Measurements from ENCODE around the gene GJB4.

The GJB4 gene

DNA sequence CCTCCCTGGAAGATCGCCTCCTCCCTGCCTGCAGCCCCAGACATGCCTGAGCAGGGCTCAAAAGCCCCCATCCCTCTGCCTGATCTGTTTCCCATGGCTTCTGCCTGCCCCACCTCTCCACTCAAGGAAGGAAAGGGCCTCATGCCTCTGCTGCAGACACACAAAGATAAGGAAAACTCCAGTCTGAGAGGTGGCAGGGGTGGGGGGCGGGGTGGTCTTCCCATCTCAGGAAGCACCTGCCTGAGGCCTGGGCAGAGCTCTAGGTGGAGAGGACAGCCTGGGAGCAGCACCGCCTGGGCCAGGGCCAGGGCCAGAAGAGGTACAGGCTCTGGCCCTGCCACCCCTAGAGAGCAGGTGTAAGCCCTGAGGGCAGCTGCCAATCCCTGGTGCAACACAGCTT, 17.4 kb downstream of the GJB4 start:
- DNase-seq (ENCODE audit: low read depth): no peak
- TF ChIP-seq, protein P1, sequence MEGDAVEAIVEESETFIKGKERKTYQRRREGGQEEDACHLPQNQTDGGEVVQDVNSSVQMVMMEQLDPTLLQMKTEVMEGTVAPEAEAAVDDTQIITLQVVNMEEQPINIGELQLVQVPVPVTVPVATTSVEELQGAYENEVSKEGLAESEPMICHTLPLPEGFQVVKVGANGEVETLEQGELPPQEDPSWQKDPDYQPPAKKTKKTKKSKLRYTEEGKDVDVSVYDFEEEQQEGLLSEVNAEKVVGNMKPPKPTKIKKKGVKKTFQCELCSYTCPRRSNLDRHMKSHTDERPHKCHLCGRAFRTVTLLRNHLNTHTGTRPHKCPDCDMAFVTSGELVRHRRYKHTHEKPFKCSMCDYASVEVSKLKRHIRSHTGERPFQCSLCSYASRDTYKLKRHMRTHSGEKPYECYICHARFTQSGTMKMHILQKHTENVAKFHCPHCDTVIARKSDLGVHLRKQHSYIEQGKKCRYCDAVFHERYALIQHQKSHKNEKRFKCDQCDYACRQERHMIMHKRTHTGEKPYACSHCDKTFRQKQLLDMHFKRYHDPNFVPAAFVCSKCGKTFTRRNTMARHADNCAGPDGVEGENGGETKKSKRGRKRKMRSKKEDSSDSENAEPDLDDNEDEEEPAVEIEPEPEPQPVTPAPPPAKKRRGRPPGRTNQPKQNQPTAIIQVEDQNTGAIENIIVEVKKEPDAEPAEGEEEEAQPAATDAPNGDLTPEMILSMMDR (IDR thresholded peaks at IDR 0.05; ENCODE audit: insufficient read depth, low read depth, low read length, missing control alignments): no peak
- no peak overlapping the region for H3K4me3 ChIP-seq (ENCODE audit: low read depth, low read length)

DNA sequence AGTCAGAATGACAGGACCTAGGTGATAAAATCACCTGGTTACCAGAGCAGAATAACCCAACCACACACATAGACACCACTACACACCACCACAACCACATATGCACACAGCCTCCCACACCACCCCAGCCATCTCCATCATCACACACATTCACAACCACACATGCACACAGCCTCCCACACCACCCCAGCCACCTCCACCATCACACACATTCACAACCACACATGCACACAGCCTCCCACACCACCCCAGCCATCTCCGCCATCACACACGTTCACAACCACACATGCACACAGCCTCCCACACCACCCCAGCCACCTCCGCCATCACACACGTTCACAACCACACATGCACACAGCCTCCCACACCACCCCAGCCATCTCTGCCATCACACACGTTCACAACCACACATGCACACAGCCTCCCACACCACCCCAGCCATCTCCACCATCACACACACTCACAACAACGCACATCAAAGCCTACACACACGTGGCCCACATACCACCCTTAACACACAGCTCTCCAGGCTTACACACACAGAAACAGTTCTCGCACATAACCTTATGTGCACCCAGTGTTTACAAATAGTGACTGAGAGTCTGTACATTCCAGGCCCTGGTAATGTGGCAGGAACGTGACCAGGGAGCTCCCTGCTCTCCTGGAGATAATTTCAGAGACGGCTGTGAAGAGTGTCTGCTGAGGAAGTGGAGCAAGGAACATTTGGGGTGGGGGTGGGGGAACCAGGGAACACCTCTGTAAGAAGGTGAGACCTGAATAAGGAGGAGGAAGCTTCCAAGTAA, 18.2 kb downstream of the GJB4 start:
- no peak for DNase-seq (ENCODE audit: low read depth)
- no peak overlapping the region for H3K4me3 ChIP-seq (ENCODE audit: low read depth, low read length)
- TF ChIP-seq, protein P1 (IDR thresholded peaks at IDR 0.05; ENCODE audit: insufficient read depth, low read depth, low read length, missing control alignments): no peak

DNA sequence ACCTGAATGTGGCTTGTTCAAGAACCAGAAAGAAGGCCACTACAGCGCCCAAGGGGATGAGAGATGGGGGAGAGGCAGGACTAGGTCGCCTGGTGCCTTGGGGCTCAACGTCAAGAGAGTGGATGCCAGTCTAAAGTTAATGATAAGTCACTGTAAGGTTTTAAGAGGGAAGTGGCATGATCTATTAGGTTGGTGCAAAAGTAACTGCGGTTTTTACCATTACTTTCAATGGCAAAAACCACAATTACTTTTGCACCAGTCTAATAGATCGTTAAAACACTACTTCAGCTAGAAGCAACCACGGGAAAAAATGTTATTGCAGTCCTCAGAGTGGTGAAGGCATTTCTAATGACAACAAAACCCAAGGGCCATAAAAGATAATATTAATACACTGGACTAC, 18.8 kb downstream of the GJB4 start:
- DNase-seq (ENCODE audit: low read depth): no peak
- H3K4me3 ChIP-seq (ENCODE audit: low read depth, low read length): no peak overlapping the region
- TF ChIP-seq, protein P1 (IDR thresholded peaks at IDR 0.05; ENCODE audit: insufficient read depth, low read depth, low read length, missing control alignments): no peak

DNA sequence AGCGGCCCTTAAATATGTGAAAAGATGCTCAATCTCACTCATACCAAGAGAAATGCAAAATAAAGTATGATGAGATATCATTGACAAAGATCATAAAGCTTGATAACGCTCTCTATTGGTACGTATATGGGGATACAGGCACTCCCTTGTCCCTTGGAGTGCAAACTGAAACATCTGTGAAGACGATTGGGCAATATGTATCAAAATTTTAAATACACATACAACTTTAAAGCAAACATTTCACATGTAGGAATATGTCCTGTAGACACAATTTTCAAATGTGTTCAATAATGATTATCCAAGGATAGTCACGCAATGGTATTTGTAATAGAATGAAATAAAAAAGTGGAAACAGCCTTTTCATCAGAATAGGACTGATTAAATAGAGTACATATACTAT, 19.5 kb downstream of the GJB4 start:
- no peak for DNase-seq (ENCODE audit: low read depth)
- TF ChIP-seq, protein P1 (IDR thresholded peaks at IDR 0.05; ENCODE audit: insufficient read depth, low read depth, low read length, missing control alignments): no peak

DNA sequence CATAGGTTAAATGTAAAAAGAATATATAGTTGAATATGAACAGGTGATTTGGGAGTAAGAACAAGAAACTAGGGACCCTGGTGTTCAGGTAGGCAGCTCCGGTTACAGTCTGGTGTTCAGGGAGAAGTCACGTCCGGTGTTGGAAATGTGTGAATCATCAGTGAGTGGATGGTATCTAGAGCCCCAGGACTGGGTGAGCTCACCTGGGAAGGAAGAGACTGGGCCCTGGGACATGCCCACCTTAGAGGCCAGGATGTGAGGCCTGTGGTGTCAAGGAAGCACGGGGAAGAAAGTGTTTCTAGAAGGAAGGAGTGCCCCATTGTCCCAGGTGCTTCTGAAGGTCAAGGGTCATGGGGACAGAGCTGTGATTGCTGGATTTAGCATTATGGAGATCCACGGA, 20.0 kb downstream of the GJB4 start:
- DNase-seq (ENCODE audit: low read depth): no peak
- TF ChIP-seq, protein P1 (IDR thresholded peaks at IDR 0.05; ENCODE audit: insufficient read depth, low read depth, low read length, missing control alignments): no peak
- no peak overlapping the region for H3K4me3 ChIP-seq (ENCODE audit: low read depth, low read length)

More for the DNA sequence above, 19.5 kb downstream of the GJB4 start:
- no peak overlapping the region for H3K4me3 ChIP-seq (ENCODE audit: low read depth, low read length)

DNA sequence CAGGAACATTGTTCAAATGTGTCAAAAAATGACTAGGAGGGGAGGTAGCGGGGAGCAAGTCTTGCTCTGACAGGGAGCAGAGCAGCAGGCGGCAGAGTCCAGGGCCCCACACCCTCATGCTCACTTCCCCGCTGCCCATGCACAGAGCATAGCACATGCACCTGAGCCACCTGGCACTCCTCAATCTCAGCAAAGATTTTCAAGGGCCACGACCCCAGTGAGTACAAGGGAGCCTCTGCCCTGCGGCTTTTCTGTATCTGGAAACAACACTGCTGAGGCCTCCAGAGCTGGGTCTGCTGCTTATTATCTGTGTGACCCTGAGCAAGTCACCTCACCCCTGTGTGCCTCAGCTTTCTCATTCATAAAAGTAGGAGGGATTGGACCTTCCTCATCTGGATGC, 20.4 kb downstream of the GJB4 start:
- no peak for DNase-seq (ENCODE audit: low read depth)
- TF ChIP-seq, protein P1 (IDR thresholded peaks at IDR 0.05; ENCODE audit: insufficient read depth, low read depth, low read length, missing control alignments): no peak

DNA sequence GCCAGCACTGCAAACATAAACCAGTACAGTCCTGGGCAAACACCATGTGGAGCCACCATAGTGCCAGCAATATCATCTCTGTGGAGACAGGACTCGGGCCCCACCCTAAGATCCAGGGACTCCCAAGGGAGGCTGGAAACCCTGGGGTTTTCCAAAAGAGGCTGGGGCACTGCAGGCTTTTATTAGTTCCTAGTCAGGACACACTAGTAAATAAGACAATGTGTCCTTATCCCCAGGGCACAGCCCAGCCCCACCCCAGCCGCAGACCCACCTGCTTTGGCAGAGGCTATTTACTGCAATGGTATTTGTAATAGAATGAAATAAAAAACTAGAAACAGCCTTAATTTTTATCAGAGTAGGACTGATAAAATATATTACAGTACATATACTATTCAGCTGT, 21.0 kb downstream of the GJB4 start:
- no peak for DNase-seq (ENCODE audit: low read depth)
- TF ChIP-seq, protein P1 (IDR thresholded peaks at IDR 0.05; ENCODE audit: insufficient read depth, low read depth, low read length, missing control alignments): no peak
- H3K4me3 ChIP-seq (ENCODE audit: low read depth, low read length): no peak overlapping the region

More for the DNA sequence above, 20.4 kb downstream of the GJB4 start:
- no peak overlapping the region for H3K4me3 ChIP-seq (ENCODE audit: low read depth, low read length)

All from GM12865 (cell line).